HL-60 (cell line): ENCODE data around the gene MSMO1.

ENCODE experiments used
- GABPA ChIP-seq: IDR thresholded peaks from 2 replicates; pipeline ENCODE4 v1.6.1; 2012; ENCODE audit warnings: low read depth
- POLR2AphosphoS5 ChIP-seq: IDR thresholded peaks from 2 replicates; pipeline ENCODE4 v1.6.1; 2012; ENCODE audit warnings: low read depth
- TF ChIP-seq, protein P1 (sequence below): IDR thresholded peaks from one replicate; pipeline ENCODE4 v1.5.1; 2011; ENCODE audit warnings: low read length, control low read depth, inconsistent platforms; ENCODE audit not compliant: insufficient read depth

DNA sequence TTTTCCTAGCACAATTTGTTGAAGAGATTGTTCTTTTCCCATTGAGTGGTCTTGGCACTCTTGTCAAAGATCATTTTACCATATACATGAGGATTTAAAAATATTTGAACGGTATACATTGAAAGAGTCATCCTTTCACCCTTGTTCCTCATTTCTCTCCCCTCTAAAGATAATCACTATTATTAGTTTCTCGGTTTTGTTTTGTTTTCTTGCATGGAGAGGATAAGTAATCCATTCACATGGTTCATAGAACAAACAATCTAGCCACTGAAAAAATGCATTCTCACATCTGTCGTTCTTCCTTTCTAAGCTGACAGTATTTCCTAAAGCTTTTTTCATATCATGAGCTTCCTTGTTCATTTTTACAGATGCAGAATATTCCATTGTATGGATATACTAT, 39.2 kb upstream of the MSMO1 start:
- TF ChIP-seq, protein P1, sequence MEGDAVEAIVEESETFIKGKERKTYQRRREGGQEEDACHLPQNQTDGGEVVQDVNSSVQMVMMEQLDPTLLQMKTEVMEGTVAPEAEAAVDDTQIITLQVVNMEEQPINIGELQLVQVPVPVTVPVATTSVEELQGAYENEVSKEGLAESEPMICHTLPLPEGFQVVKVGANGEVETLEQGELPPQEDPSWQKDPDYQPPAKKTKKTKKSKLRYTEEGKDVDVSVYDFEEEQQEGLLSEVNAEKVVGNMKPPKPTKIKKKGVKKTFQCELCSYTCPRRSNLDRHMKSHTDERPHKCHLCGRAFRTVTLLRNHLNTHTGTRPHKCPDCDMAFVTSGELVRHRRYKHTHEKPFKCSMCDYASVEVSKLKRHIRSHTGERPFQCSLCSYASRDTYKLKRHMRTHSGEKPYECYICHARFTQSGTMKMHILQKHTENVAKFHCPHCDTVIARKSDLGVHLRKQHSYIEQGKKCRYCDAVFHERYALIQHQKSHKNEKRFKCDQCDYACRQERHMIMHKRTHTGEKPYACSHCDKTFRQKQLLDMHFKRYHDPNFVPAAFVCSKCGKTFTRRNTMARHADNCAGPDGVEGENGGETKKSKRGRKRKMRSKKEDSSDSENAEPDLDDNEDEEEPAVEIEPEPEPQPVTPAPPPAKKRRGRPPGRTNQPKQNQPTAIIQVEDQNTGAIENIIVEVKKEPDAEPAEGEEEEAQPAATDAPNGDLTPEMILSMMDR, result no peak
- TF ChIP-seq GABPA (no peak), POLR2AphosphoS5 (no peak)
